SK-N-SH (cell line): ENCODE measurements around the gene LRRC15.
A peak's percentile ranks its signal among the peaks of the same experiment; 100 is the strongest.

Experiments
- GABPA ChIP-seq: IDR thresholded peaks from 2 replicates; pipeline ENCODE4 v1.4.0; 2012; ENCODE audit warnings: low read depth, mild to moderate bottlenecking
- POLR2AphosphoS5 ChIP-seq: IDR thresholded peaks from 2 replicates; pipeline ENCODE4 v1.6.1; 2012; ENCODE audit warnings: low read depth, low read length
- RCOR1 ChIP-seq: fragments of 150-350 bp; IDR thresholded peaks from 2 replicates; pipeline ENCODE4 v1.6.1; 2017; ENCODE audit warnings: antibody characterized with exemption, low read length
- YY1 ChIP-seq: IDR thresholded peaks from 2 replicates; pipeline ENCODE4 v1.4.0; 2012; ENCODE audit warnings: low read depth, mild to moderate bottlenecking
- TF ChIP-seq, protein P1 (sequence below): fragments of 200-600 bp; sonication (generic); IDR thresholded peaks from 2 replicates; pipeline ENCODE4 v1.6.1; 2017; ENCODE audit warnings: antibody characterized with exemption, mild to moderate bottlenecking, moderate library complexity
- TF ChIP-seq, protein P2 (sequence below): IDR thresholded peaks from 2 replicates; pipeline ENCODE4; 2012
- TF ChIP-seq, protein P3 (sequence below): IDR thresholded peaks from 2 replicates; pipeline ENCODE4 v1.4.0; 2012; ENCODE audit warnings: low read depth
- TF ChIP-seq, protein P4 (sequence below): IDR thresholded peaks from 2 replicates; pipeline ENCODE4 v1.4.0; 2012; ENCODE audit warnings: low read depth, borderline replicate concordance

DNA sequence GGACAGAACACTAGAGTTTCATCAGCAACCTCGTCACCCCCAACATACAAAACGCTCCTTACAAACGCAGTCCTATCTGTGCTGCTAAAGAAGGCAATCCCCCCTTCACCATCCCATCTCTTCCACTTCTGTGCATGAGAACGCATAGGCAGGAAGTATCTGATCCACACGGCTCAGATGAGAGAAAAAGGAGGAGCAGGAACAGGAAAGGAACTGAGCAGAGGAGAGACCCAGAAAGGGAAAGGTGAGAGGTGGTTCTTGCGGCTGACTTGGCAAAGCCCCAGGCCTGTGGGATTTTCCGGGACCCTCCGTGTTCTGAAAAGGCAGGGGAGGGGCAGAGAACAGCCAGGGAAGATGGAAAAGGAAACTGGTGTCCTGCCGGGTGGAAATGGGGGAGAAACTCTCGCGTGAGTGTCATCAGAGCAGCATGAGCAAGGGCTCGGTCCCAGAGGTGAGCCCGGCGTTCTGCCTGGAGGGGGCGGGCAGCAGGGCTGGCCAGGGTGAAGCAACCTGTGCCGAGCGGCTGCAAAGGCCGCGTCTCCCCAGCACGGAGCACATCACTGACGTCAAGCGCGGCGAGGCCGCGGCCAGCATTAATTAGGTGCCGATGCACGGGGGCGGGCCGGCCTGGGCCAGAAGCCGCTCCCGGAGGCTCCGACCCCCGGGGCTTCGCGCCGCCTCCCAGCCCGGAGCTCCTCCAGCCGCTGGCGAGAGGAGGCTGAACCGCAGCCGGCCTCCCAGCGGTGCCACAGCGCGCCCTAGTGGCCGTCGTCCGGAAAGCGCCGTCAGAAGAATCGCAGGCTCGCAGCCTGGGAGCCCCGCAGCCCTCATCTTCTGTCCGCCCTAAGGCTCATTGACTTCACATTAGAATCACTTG, 54.2 kb downstream of the LRRC15 start:
- TF ChIP-seq, protein P1, sequence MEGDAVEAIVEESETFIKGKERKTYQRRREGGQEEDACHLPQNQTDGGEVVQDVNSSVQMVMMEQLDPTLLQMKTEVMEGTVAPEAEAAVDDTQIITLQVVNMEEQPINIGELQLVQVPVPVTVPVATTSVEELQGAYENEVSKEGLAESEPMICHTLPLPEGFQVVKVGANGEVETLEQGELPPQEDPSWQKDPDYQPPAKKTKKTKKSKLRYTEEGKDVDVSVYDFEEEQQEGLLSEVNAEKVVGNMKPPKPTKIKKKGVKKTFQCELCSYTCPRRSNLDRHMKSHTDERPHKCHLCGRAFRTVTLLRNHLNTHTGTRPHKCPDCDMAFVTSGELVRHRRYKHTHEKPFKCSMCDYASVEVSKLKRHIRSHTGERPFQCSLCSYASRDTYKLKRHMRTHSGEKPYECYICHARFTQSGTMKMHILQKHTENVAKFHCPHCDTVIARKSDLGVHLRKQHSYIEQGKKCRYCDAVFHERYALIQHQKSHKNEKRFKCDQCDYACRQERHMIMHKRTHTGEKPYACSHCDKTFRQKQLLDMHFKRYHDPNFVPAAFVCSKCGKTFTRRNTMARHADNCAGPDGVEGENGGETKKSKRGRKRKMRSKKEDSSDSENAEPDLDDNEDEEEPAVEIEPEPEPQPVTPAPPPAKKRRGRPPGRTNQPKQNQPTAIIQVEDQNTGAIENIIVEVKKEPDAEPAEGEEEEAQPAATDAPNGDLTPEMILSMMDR, result peak; percentile 86
- TF ChIP-seq, protein P2, sequence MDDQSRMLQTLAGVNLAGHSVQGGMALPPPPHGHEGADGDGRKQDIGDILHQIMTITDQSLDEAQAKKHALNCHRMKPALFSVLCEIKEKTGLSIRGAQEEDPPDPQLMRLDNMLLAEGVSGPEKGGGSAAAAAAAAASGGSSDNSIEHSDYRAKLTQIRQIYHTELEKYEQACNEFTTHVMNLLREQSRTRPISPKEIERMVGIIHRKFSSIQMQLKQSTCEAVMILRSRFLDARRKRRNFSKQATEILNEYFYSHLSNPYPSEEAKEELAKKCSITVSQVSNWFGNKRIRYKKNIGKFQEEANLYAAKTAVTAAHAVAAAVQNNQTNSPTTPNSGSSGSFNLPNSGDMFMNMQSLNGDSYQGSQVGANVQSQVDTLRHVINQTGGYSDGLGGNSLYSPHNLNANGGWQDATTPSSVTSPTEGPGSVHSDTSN, result no peak
- TF ChIP-seq, protein P3, sequence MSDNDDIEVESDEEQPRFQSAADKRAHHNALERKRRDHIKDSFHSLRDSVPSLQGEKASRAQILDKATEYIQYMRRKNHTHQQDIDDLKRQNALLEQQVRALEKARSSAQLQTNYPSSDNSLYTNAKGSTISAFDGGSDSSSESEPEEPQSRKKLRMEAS, result no peak
- TF ChIP-seq YY1 (no peak), GABPA (no peak), POLR2AphosphoS5 (no peak), RCOR1 (0 out of 2 replicates have a peak, but pooled peaks have one; percentile 21)
- TF ChIP-seq, protein P4, sequence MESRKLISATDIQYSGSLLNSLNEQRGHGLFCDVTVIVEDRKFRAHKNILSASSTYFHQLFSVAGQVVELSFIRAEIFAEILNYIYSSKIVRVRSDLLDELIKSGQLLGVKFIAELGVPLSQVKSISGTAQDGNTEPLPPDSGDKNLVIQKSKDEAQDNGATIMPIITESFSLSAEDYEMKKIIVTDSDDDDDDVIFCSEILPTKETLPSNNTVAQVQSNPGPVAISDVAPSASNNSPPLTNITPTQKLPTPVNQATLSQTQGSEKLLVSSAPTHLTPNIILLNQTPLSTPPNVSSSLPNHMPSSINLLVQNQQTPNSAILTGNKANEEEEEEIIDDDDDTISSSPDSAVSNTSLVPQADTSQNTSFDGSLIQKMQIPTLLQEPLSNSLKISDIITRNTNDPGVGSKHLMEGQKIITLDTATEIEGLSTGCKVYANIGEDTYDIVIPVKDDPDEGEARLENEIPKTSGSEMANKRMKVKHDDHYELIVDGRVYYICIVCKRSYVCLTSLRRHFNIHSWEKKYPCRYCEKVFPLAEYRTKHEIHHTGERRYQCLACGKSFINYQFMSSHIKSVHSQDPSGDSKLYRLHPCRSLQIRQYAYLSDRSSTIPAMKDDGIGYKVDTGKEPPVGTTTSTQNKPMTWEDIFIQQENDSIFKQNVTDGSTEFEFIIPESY, result no peak
